Endothelial cell of umbilical vein (primary cell): ENCODE data around the gene ADCY3. TPM values are rescaled to one million over a fixed set of nuclear protein-coding genes. Genes with fewer than 3 reads are reported as not detected.

Source experiments
- BruUV-seq: library from RNA; stranded (reverse); fragments of 400-500 nt; replicated peaks from 2 replicates; lab custom pipeline; 2021; lab: Mats Ljungman, UMichigan
- CTCF ChIA-PET: fragments of 300-600, 350-600 bp; sonication (Branson Sonifier 250); formaldehyde crosslinking; loops from one replicate; lab custom pipeline; 2021; ENCODE audit warnings: antibody characterized with exemption, inconsistent platforms; lab: Charles Lee
- POLR2A ChIA-PET: fragments of 300-600, 350-600 bp; sonication (Branson Sonifier 250); formaldehyde crosslinking; loops from one replicate; lab custom pipeline; 2021; ENCODE audit warnings: antibody characterized with exemption, inconsistent platforms; lab: Charles Lee
- DNase-seq: peaks from one replicate; pipeline ENCODE4 v3.0.0-alpha.2; 2011; ENCODE audit warnings: low read depth, low spot score
- FAIRE-seq: peaks from 2 replicates; lab custom pipeline; 2011; peaks lifted over from hg19 to GRCh38; lab: Jason Lieb, UNC
- H2AFZ ChIP-seq: 2 replicates; pipeline ENCODE4 v1.6.0; 2012; ENCODE audit warnings: low read depth, low read length, control low read depth, inconsistent platforms
- H3K27ac ChIP-seq: 2 replicates; pipeline ENCODE4 v1.5.1; 2011; ENCODE audit warnings: low read depth, mild to moderate bottlenecking, control low read depth, low read length, moderate library complexity; ENCODE audit not compliant: insufficient read depth
- H3K27me3 ChIP-seq, 2 experiments: 2 replicates each; pipeline versions ENCODE4 v1.6.0 to v1.6.1; 2011; ENCODE audit warnings: low read length in 2 of 2, mixed read lengths in 1 of 2; ENCODE audit not compliant: control insufficient read depth in 2 of 2, insufficient read depth in 2 of 2
- H3K36me3 ChIP-seq, 2 experiments: 2 replicates in 1 of 2; 3 replicates in 1 of 2; pipeline ENCODE4 v1.5.1; 2011; ENCODE audit warnings: low read length in 2 of 2, mild to moderate bottlenecking in 1 of 2, moderate library complexity in 1 of 2; ENCODE audit not compliant: control insufficient read depth in 2 of 2, insufficient read depth in 2 of 2; ENCODE audit errors: extremely low read depth in 1 of 2
- H3K4me1 ChIP-seq: 3 replicates; pipeline ENCODE4 v1.5.1; 2011; ENCODE audit warnings: mild to moderate bottlenecking, low read length; ENCODE audit not compliant: control insufficient read depth, insufficient read depth; ENCODE audit errors: extremely low read depth
- H3K4me2 ChIP-seq: 2 replicates; pipeline ENCODE4 v1.6.1; 2011; ENCODE audit warnings: low read length, control low read depth, mixed read lengths; ENCODE audit not compliant: insufficient read depth
- H3K4me3 ChIP-seq, 3 experiments: fragments of 200-600 bp in 1 of 3; sonication (generic), shearing (Covaris generic) in 1 of 3; replicated peaks in 1 of 3; 2 replicates each; pipeline ENCODE4 v1.5.1; 2011 to 2016; ENCODE audit warnings: control low read depth in 3 of 3, low read length in 3 of 3, mild to moderate bottlenecking in 2 of 3, inconsistent platforms in 1 of 3, low read depth in 1 of 3, moderate library complexity in 1 of 3; ENCODE audit not compliant: insufficient read depth in 1 of 3
- H3K79me2 ChIP-seq: 2 replicates; pipeline ENCODE4 v1.6.0; 2012; ENCODE audit warnings: low read length, inconsistent platforms; ENCODE audit not compliant: control insufficient read depth, insufficient read depth
- H3K9ac ChIP-seq: replicated peaks from 2 replicates; pipeline ENCODE3; 2011; ENCODE audit warnings: low read length, control low read depth; ENCODE audit not compliant: insufficient read depth; ENCODE audit errors: extremely low read depth
- H3K9me1 ChIP-seq: replicated peaks from 3 replicates; pipeline ENCODE4 v1.6.0; 2011; ENCODE audit warnings: mild to moderate bottlenecking, low read length; ENCODE audit not compliant: control insufficient read depth, insufficient read depth; ENCODE audit errors: extremely low read depth
- H3K9me3 ChIP-seq: replicated peaks from 2 replicates; pipeline ENCODE4 v1.5.1; 2012; ENCODE audit warnings: low read length, inconsistent platforms; ENCODE audit not compliant: control insufficient read depth, insufficient read depth
- H4K20me1 ChIP-seq: replicated peaks from 2 replicates; pipeline ENCODE3; 2011; ENCODE audit warnings: mild to moderate bottlenecking, low read length; ENCODE audit not compliant: control insufficient read depth, insufficient read depth; ENCODE audit errors: extremely low read depth
- CTCF ChIP-seq, 2 donors: IDR thresholded peaks; 1 replicate in 1 of 2; 2 replicates in 1 of 2; pipeline ENCODE4 v1.5.1; 2011; ENCODE audit warnings: low read length in 2 of 2, mild to moderate bottlenecking in 2 of 2, moderate library complexity in 2 of 2, control low read depth in 1 of 2, inconsistent platforms in 1 of 2, low read depth in 1 of 2; ENCODE audit not compliant: insufficient read depth in 1 of 2; ENCODE audit errors: extremely low read depth in 1 of 2
- EZH2 ChIP-seq: IDR thresholded peaks from 2 replicates; pipeline ENCODE4 v1.6.1; 2012; ENCODE audit warnings: borderline replicate concordance, low read depth, mild to moderate bottlenecking, moderate library complexity, low read length, inconsistent platforms; ENCODE audit not compliant: severe bottlenecking
- FOS ChIP-seq: IDR thresholded peaks from 2 replicates; pipeline ENCODE4 v1.6.1; 2011; ENCODE audit warnings: mild to moderate bottlenecking, low read length, moderate library complexity, borderline replicate concordance; ENCODE audit not compliant: insufficient read depth
- GATA2 ChIP-seq: IDR thresholded peaks from 2 replicates; pipeline ENCODE4 v1.7.0; 2011; ENCODE audit warnings: low read depth, mild to moderate bottlenecking, moderate library complexity, mixed read lengths, low read length; ENCODE audit not compliant: insufficient read length, insufficient read depth
- JUN ChIP-seq: IDR thresholded peaks from 2 replicates; pipeline ENCODE4 v1.6.1; 2011; ENCODE audit warnings: borderline replicate concordance, low read depth; ENCODE audit not compliant: insufficient read length, insufficient read depth
- MAX ChIP-seq: IDR thresholded peaks from 2 replicates; pipeline ENCODE4 v1.6.1; 2011; ENCODE audit not compliant: insufficient read depth, insufficient read length
- MYC ChIP-seq: IDR thresholded peaks from one replicate; pipeline ENCODE4 v1.6.1; 2011; ENCODE audit warnings: mild to moderate bottlenecking, low read depth, low read length
- POLR2A ChIP-seq: IDR thresholded peaks from 2 replicates; pipeline ENCODE4 v1.6.1; 2012; ENCODE audit warnings: low read depth, mild to moderate bottlenecking, control low read depth, low read length
- POLR2AphosphoS5 ChIP-seq: IDR thresholded peaks from 2 replicates; pipeline ENCODE4 v1.6.1; 2012; ENCODE audit warnings: low read depth, mild to moderate bottlenecking, control low read depth, low read length, moderate library complexity; ENCODE audit not compliant: insufficient read depth
- dilution Hi-C: fragments of 300-500 bp; cut with MboI; formaldehyde crosslinking; loops from one replicate; pipeline ENCODE4 v1.15.0; 2019; ENCODE audit warnings: low sequenced_read_pairs; ENCODE audit not compliant: extremely low pct_ligation_motif_present
- intact Hi-C: fragments of 100-400 bp; cut with micrococcal nuclease; formaldehyde crosslinking; loops from one replicate; pipeline ENCODE4 v1.10.0; 2022
- polyA plus RNA-seq, 4 experiments: library from polyadenylated mRNA; depleted of rRNA in 3 of 4; stranded (reverse) in 3 of 4; unstranded in 1 of 4; fragments of >200 nt; gene quantifications; 2 replicates each; pipeline versions ENCODE4 v1.2.1 to v1.2.3, GENCODE V29; 2011 to 2012; ENCODE audit warnings: missing spikeins in 1 of 4
- total RNA-seq: library from RNA; stranded (reverse); gene quantifications from 2 replicates; pipeline ENCODE4 v1.2.3, GENCODE V29; 2021

Gene ADCY3
- total and polyA plus RNA-seq, 2 donors (not counting 3 experiments of a cell fraction or from before 2014, with no cell fraction given) = 54.0 to 61.3 TPM

- no peak for FAIRE-seq
- TF ChIP-seq MYC (no peak), POLR2A (no peak), CTCF (IDR thresholded peaks at IDR 0.05; ENCODE audit: extremely low read depth in 1 of 2, insufficient read depth in 1 of 2, low read depth in 1 of 2, low read length in 2 of 2) (no peak), FOS (no peak), JUN (no peak), EZH2 (no peak), GATA2 (no peak), MAX (no peak), POLR2AphosphoS5 (no peak)
- Histone ChIP-seq H3K79me2 (no peaks in the 10 kb centered on the region), H3K36me3 (no peaks in the 10 kb centered on the region), H2AFZ (no peak overlapping the region), H3K27me3 (no peaks in the 10 kb centered on the region), H3K4me3 (no peak overlapping the region), H4K20me1 (no peaks in the 10 kb centered on the region), H3K9me3 (no peaks in the 10 kb centered on the region), H3K4me2 (no peak overlapping the region), H3K9me1 (no peaks in the 10 kb centered on the region), H3K9ac (no peak overlapping the region), H3K27ac (no peak overlapping the region), H3K4me1 (peaks cover 7% of the 10 kb centered on the region)
- intact Hi-C loops = no loop called here
- CTCF ChIA-PET = interaction anchor here (1.1 kb wide), 1 partner anchor 51 kb away, joined by 4 read pairs; no protein-coding TSS in a partner anchor
- BruUV-seq = no TSS peak
- POLR2A ChIA-PET = no interaction called here
- dilution Hi-C loops = no loop called here
- DNase-seq = no peak
Observed at GRCh38 chr2:24924732-24925131, 4.7 kb upstream of the ADCY3 start.
